PC-9 (cell line): Measurements from ENCODE around the gene OR2M5. TPM values are rescaled to one million over a fixed set of nuclear protein-coding genes. Genes with fewer than 3 reads are reported as not detected.

Experiments
- BruUV-seq: library from RNA; stranded (reverse); fragments of 400-500 nt; replicated peaks from 2 replicates; lab custom pipeline; 2021; lab: Mats Ljungman, UMichigan
- CTCF ChIA-PET: fragments of 300-600 bp; sonication (Branson Sonifier 250); formaldehyde crosslinking; loops from one replicate; lab custom pipeline; 2022; ENCODE audit warnings: antibody characterized with exemption; lab: Charles Lee
- POLR2A ChIA-PET: fragments of 300-600 bp; sonication (Branson Sonifier 250); formaldehyde crosslinking; loops from one replicate; lab custom pipeline; 2022; ENCODE audit warnings: antibody characterized with exemption; ENCODE audit not compliant: unreplicated experiment; lab: Charles Lee
- DNase-seq, 2 experiments: peaks; one replicate each; pipeline versions ENCODE4 v3.0.0 to v3.0.0-alpha.2; 2015 to 2022; ENCODE audit warnings: mixed read lengths in 1 of 2
- H2AFZ ChIP-seq: fragments of 200-600 bp; sonication (generic); 2 replicates; pipeline ENCODE4 v1.8.1; 2017; ENCODE audit warnings: antibody characterized with exemption
- H3F3A ChIP-seq: fragments of 200-600 bp; sonication (generic); 2 replicates; pipeline ENCODE4 v1.8.1; 2017; ENCODE audit warnings: antibody characterized with exemption, mild to moderate bottlenecking, low read depth; ENCODE audit not compliant: insufficient read depth
- H3K27ac ChIP-seq: fragments of 200-600 bp; sonication (generic); 2 replicates; pipeline ENCODE4 v1.6.1; 2016; ENCODE audit warnings: mixed run types
- H3K27me3 ChIP-seq: fragments of 200-600 bp; sonication (generic); 2 replicates; pipeline ENCODE4 v1.6.1; 2016; ENCODE audit warnings: low read depth, mixed run types; ENCODE audit not compliant: insufficient read depth
- H3K36me3 ChIP-seq: fragments of 200-600 bp; sonication (generic); 2 replicates; pipeline ENCODE4 v1.6.1; 2016; ENCODE audit warnings: low read depth, mixed run types
- H3K4me1 ChIP-seq: fragments of 200-600 bp; sonication (generic); replicated peaks from 2 replicates; pipeline ENCODE4 v1.6.1; 2016; ENCODE audit warnings: mixed run types; ENCODE audit not compliant: insufficient read depth
- H3K4me2 ChIP-seq: fragments of 200-600 bp; sonication (generic); 2 replicates; pipeline ENCODE4 v1.6.1; 2017; ENCODE audit warnings: mixed run types
- H3K4me3 ChIP-seq: fragments of 200-600 bp; sonication (generic); 2 replicates; pipeline ENCODE4 v1.6.1; 2016; ENCODE audit warnings: mixed run types
- H3K79me2 ChIP-seq: fragments of 200-600 bp; sonication (generic); 2 replicates; pipeline ENCODE4 v1.6.1; 2017; ENCODE audit warnings: low read depth, mixed run types
- H3K9me2 ChIP-seq: fragments of 200-600 bp; sonication (generic); 2 replicates; pipeline ENCODE4 v1.8.1; 2017; ENCODE audit warnings: mild to moderate bottlenecking; ENCODE audit not compliant: insufficient read depth
- H3K9me3 ChIP-seq: fragments of 200-600 bp; sonication (generic); 2 replicates; pipeline ENCODE4 v1.8.1; 2016; ENCODE audit warnings: low read depth; ENCODE audit not compliant: insufficient read depth
- H4K20me1 ChIP-seq: fragments of 200-600 bp; sonication (generic); 2 replicates; pipeline ENCODE4 v1.8.1; 2017; ENCODE audit not compliant: insufficient read depth
- EZH2 ChIP-seq: fragments of 200-600 bp; sonication (generic); IDR thresholded peaks from 2 replicates; pipeline ENCODE4 v1.8.0; 2017; ENCODE audit warnings: antibody characterized with exemption, low read depth
- intact Hi-C: fragments of 100-400 bp; cut with micrococcal nuclease; formaldehyde crosslinking; loops from one replicate; pipeline ENCODE4 v1.10.0; 2022; ENCODE audit not compliant: unreplicated experiment
- total RNA-seq: library from RNA; stranded (reverse); gene quantifications from 2 replicates; pipeline ENCODE4 v1.2.3, GENCODE V29; 2021
- TF ChIP-seq, protein P1 (sequence below): fragments of 200-600 bp; sonication (generic); conservative IDR thresholded peaks from 2 replicates; pipeline ENCODE4 v1.6.1; 2017; ENCODE audit warnings: mixed run types, antibody characterized with exemption, mild to moderate bottlenecking, moderate library complexity

Gene OR2M5
- total RNA-seq, 1 experiment from 2014 or later = not detected

- no peaks in the 10 kb centered on the region for H4K20me1 ChIP-seq
- no peak overlapping the region for H2AFZ ChIP-seq
- H3F3A ChIP-seq = no peaks in the 10 kb centered on the region
- no peaks in the 10 kb centered on the region for H3K79me2 ChIP-seq
- no peaks in the 10 kb centered on the region for H3K27me3 ChIP-seq
- no peaks in the 10 kb centered on the region for H3K4me1 ChIP-seq
- H3K9me2 ChIP-seq = no peaks in the 10 kb centered on the region
- no peak for DNase-seq
- no peak overlapping the region for H3K4me3 ChIP-seq
- no peak overlapping the region for H3K27ac ChIP-seq
- CTCF ChIA-PET = no interaction called here
- BruUV-seq = no TSS peak
- intact Hi-C loops = no loop called here
- no peak overlapping the region for H3K4me2 ChIP-seq
- TF ChIP-seq EZH2 = no peak
- TF ChIP-seq, protein P1, sequence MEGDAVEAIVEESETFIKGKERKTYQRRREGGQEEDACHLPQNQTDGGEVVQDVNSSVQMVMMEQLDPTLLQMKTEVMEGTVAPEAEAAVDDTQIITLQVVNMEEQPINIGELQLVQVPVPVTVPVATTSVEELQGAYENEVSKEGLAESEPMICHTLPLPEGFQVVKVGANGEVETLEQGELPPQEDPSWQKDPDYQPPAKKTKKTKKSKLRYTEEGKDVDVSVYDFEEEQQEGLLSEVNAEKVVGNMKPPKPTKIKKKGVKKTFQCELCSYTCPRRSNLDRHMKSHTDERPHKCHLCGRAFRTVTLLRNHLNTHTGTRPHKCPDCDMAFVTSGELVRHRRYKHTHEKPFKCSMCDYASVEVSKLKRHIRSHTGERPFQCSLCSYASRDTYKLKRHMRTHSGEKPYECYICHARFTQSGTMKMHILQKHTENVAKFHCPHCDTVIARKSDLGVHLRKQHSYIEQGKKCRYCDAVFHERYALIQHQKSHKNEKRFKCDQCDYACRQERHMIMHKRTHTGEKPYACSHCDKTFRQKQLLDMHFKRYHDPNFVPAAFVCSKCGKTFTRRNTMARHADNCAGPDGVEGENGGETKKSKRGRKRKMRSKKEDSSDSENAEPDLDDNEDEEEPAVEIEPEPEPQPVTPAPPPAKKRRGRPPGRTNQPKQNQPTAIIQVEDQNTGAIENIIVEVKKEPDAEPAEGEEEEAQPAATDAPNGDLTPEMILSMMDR = no peak
- no peaks in the 10 kb centered on the region for H3K36me3 ChIP-seq
- no peaks in the 10 kb centered on the region for H3K9me3 ChIP-seq
- POLR2A ChIA-PET = no interaction called here
These were observed 49.2 kb downstream of the OR2M5 start for GRCh38 chr1:248194117-248194516.

Other genes starting within 250 kb of the OR2M5 start
- not detected in 2 replicates for gene OR2W3, start 249.6 kb upstream of the OR2M5 start, total RNA-seq
- gene OR2T8, start 224.9 kb upstream of the OR2M5 start, total RNA-seq = not detected in 2 replicates
- gene OR2AJ1, start 220.3 kb upstream of the OR2M5 start, total RNA-seq = not detected in 2 replicates
- not detected in 2 replicates for gene OR2L8, start 196.3 kb upstream of the OR2M5 start, total RNA-seq
- not detected in 2 replicates for gene OR2AK2, start 179.9 kb upstream of the OR2M5 start, total RNA-seq
- not detected in 2 replicates for gene OR2L5, start 131.5 kb upstream of the OR2M5 start, total RNA-seq
- gene OR2L2, start 115.1 kb upstream of the OR2M5 start, total RNA-seq = 0.10 and 0.13 TPM in 2 replicates
- gene OR2L3, start 98.3 kb upstream of the OR2M5 start, total RNA-seq = not detected in 2 replicates
- gene OR2L13, start 50.0 kb upstream of the OR2M5 start, total RNA-seq = not detected in 2 replicates
- gene OR2M2, start 29.7 kb downstream of the OR2M5 start, total RNA-seq = not detected in 2 replicates
- 0.20 and 0.35 TPM in 2 replicates for gene OR2M3, start 52.1 kb downstream of the OR2M5 start, total RNA-seq
- gene OR2M4, start 86.3 kb downstream of the OR2M5 start, total RNA-seq = not detected in 2 replicates
- not detected in 2 replicates for gene OR2T33, start 132.8 kb downstream of the OR2M5 start, total RNA-seq
- gene OR2T12, start 158.3 kb downstream of the OR2M5 start, total RNA-seq = not detected in 2 replicates
- not detected in 2 replicates for gene OR2M7, start 179.4 kb downstream of the OR2M5 start, total RNA-seq
- not detected in 2 replicates for gene OR14C36, start 203.6 kb downstream of the OR2M5 start, total RNA-seq
- not detected in 2 replicates for gene OR2T4, start 216.5 kb downstream of the OR2M5 start, total RNA-seq
- gene OR2T6, start 230.6 kb downstream of the OR2M5 start, total RNA-seq = not detected in 2 replicates